Endodermal cell (in vitro differentiated cells): ENCODE measurements around the gene STUM. TPM values are rescaled to one million over a fixed set of nuclear protein-coding genes. Genes with fewer than 3 reads are reported as not detected.
"Not testable (repeated sequence)": the region's sequence is repeated elsewhere in the genome, so short reads cannot be mapped to it uniquely, and the experiment has no call there.

Experiments
- DNase-seq: peaks from one replicate; pipeline ENCODE4 v3.0.0-alpha.2; 2017
- H3K27ac ChIP-seq: 2 replicates; pipeline ENCODE4 v1.5.1; 2013; ENCODE audit warnings: mild to moderate bottlenecking, low read depth, low read length, moderate library complexity
- H3K27me3 ChIP-seq: 2 replicates; pipeline ENCODE4 v1.6.1; 2013; ENCODE audit warnings: mild to moderate bottlenecking, low read length, moderate library complexity; ENCODE audit not compliant: insufficient read depth, control insufficient read depth, poor library complexity, severe bottlenecking
- H3K36me3 ChIP-seq: 2 replicates; pipeline ENCODE4 v1.7.0; 2013; ENCODE audit warnings: mild to moderate bottlenecking, low read length, moderate library complexity; ENCODE audit not compliant: control insufficient read depth, insufficient read depth
- H3K4me1 ChIP-seq: one replicate; pipeline ENCODE4 v1.7.0; 2013; ENCODE audit warnings: low read length; ENCODE audit not compliant: control insufficient read depth, insufficient read depth
- H3K4me3 ChIP-seq: 2 replicates; pipeline ENCODE4 v1.5.1; 2013; ENCODE audit warnings: mild to moderate bottlenecking, low read length, moderate library complexity
- H3K9ac ChIP-seq: 2 replicates; pipeline ENCODE4 v1.6.1; 2013; ENCODE audit warnings: mild to moderate bottlenecking, low read length, moderate library complexity; ENCODE audit not compliant: poor library complexity, severe bottlenecking; ENCODE audit errors: extremely low read depth
- H3K9me3 ChIP-seq: 2 replicates; pipeline ENCODE4 v1.6.1; 2013; ENCODE audit warnings: mild to moderate bottlenecking, low read length, moderate library complexity; ENCODE audit not compliant: control insufficient read depth
- H3K27ac Mint-ChIP-seq: 2 replicates; pipeline ENCODE4 v1.8.0; 2020; ENCODE audit warnings: mixed read lengths
- H3K27me3 Mint-ChIP-seq: 2 replicates; pipeline ENCODE4 v1.8.0; 2021; ENCODE audit warnings: mild to moderate bottlenecking, mixed read lengths; ENCODE audit not compliant: insufficient read depth
- H3K36me3 Mint-ChIP-seq: 2 replicates; pipeline ENCODE4 v1.8.0; 2020; ENCODE audit warnings: low read depth, mixed read lengths
- H3K4me1 Mint-ChIP-seq: 2 replicates; pipeline ENCODE4 v1.8.0; 2020; ENCODE audit warnings: mixed read lengths
- H3K4me3 Mint-ChIP-seq: 2 replicates; pipeline ENCODE4 v1.8.0; 2020; ENCODE audit warnings: mild to moderate bottlenecking, moderate library complexity, mixed read lengths
- H3K9me3 Mint-ChIP-seq: 2 replicates; pipeline ENCODE4 v1.8.0; 2020; ENCODE audit warnings: mild to moderate bottlenecking, mixed read lengths
- WGBS, 2 experiments: methylation state at CpG; one replicate each; pipeline versions ENCODE4 v1.1.5 to v1.1.7; 2013; ENCODE audit warnings: missing lambda C conversion rate in 2 of 2, mixed read lengths in 1 of 2; ENCODE audit not compliant: insufficient coverage in 1 of 2, insufficient read length in 1 of 2; 5-methylcytosine and 5-hydroxymethylcytosine counted together
- total RNA-seq, 2 donors: library from RNA; stranded (reverse); fragmentation: NEBNext Ultra II Directional in 1 of 2; extraction: Animal tissue kit (Norgen Biotek cat#: 25700) in 1 of 2; gene quantifications; 2 replicates in 1 of 2; 3 replicates in 1 of 2; pipeline ENCODE4 v1.2.1, GENCODE V29; 2021
- TF ChIP-seq, protein P1 (sequence below): fragments of 200-600 bp; sonication (generic); conservative IDR thresholded peaks from 2 replicates; pipeline ENCODE4 v1.5.0; 2021; ENCODE audit warnings: antibody characterized with exemption, mild to moderate bottlenecking

STUM gene
- total RNA-seq, 2 donors from 2014 or later, result 0.04 to 0.20 TPM

DNA sequence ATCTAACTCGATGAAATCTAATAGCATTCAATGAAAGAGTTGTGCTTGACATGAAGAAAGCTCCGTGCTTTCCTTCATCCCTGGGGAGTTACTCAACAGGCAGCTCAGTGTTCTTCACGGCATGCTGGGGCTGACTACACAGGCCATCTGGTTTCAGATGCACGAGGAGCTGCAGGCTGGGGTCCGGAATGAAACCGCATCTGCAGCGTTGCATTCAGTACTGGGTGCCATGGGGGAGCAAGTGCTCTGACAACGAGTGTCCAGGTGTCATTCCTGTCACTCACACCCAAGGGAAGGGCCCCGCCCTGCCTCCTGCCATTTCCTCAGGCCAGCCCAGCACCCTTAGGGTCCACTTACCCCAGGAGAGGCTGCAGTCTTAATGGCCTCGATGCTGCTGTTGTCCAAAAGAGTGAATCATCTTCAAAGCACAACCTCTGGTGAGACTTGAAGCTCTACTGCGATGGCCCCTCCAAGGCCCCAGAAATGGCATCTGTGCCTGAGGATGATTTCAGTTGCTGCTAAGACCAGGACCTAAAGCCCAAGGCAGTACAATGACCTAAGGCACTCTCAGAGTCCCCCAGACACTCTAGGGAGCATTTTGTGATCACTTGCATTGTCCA lies 61.4 kb downstream of the STUM start:
- Histone ChIP-seq H3K9ac (no peak overlapping the region), H3K27me3 (no peaks in the 10 kb centered on the region), H3K4me3 (no peak overlapping the region), H3K36me3 (no peaks in the 10 kb centered on the region), H3K27ac (no peak overlapping the region), H3K4me1 (peaks cover 2% of the 10 kb centered on the region), H3K9me3 (no peaks in the 10 kb centered on the region)
- TF ChIP-seq, protein P1, sequence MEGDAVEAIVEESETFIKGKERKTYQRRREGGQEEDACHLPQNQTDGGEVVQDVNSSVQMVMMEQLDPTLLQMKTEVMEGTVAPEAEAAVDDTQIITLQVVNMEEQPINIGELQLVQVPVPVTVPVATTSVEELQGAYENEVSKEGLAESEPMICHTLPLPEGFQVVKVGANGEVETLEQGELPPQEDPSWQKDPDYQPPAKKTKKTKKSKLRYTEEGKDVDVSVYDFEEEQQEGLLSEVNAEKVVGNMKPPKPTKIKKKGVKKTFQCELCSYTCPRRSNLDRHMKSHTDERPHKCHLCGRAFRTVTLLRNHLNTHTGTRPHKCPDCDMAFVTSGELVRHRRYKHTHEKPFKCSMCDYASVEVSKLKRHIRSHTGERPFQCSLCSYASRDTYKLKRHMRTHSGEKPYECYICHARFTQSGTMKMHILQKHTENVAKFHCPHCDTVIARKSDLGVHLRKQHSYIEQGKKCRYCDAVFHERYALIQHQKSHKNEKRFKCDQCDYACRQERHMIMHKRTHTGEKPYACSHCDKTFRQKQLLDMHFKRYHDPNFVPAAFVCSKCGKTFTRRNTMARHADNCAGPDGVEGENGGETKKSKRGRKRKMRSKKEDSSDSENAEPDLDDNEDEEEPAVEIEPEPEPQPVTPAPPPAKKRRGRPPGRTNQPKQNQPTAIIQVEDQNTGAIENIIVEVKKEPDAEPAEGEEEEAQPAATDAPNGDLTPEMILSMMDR, result no peak
- Mint-ChIP-seq H3K4me3 (no peak overlapping the region), H3K36me3 (no peaks in the 10 kb centered on the region), H3K27me3 (peaks cover 2% of the 10 kb centered on the region), H3K27ac (no peak overlapping the region), H3K4me1 (peaks cover 20% of the 10 kb centered on the region), H3K9me3 (peaks cover 3% of the 10 kb centered on the region)
- DNase-seq, result peak; percentile 39
- WGBS, 2 experiments, result 90 to 92% methylated on average over 9 to 11 of the region's 11 CpGs

DNA sequence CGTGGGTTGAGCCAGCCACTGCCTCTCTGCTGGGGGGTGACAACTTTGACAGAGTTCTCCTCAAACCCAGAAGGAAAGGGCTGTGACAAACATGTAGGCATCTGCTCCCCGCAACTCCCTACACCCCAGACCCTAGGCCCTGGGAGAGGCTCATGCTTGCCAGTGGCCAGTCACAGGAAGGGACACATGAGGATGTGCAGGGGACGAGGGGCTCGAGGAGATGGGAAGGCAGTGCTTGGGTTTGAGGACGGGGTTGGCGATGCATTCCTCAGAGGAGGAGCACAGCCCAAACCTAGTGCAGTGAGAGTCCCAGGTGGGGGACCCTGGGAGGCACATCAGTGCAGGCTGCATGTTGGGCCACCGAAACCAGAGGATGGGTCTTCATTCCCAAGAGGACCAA lies 62.1 kb downstream of the STUM start:
- Histone ChIP-seq H3K4me1 (peaks cover 2% of the 10 kb centered on the region), H3K27me3 (no peaks in the 10 kb centered on the region), H3K4me3 (no peak overlapping the region), H3K36me3 (no peaks in the 10 kb centered on the region), H3K9me3 (no peaks in the 10 kb centered on the region), H3K9ac (no peak overlapping the region), H3K27ac (no peak overlapping the region)
- Mint-ChIP-seq H3K27me3 (peaks cover 4% of the 10 kb centered on the region), H3K4me3 (no peak overlapping the region), H3K27ac (no peak overlapping the region), H3K9me3 (peaks cover 3% of the 10 kb centered on the region), H3K4me1 (peaks cover 17% of the 10 kb centered on the region), H3K36me3 (no peaks in the 10 kb centered on the region)
- DNase-seq, result peak; percentile 33
- TF ChIP-seq, protein P1, result no peak
- WGBS, 2 experiments, result 90 to 95% methylated on average over 5 to 7 of the region's 7 CpGs

DNA sequence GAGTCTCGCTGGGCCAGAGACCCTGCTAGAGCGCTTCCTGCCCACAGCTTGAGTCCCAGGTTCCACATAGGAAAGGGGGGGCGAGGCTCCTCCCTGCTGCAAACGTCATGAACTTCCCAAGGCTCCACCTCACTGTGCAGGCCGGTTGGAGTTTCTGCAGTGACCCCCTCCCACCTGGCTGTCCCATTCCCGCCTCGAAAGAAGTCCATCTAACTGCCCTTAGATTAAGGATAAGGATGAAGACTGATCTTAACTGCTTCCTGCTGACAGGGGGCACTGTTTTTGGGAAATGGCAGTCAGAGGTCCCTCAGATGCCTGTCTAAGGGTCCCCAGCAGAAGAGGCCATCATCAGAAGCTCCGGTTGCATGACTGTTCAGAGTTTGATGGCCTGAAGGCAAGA lies 62.7 kb downstream of the STUM start:
- TF ChIP-seq, protein P1, result peak; percentile 58
- Histone ChIP-seq H3K4me3 (no peak overlapping the region), H3K36me3 (no peaks in the 10 kb centered on the region), H3K27me3 (no peaks in the 10 kb centered on the region), H3K9ac (no peak overlapping the region), H3K4me1 (peaks cover 2% of the 10 kb centered on the region), H3K27ac (no peak overlapping the region), H3K9me3 (no peaks in the 10 kb centered on the region)
- no peak overlapping the region for H3K4me3 Mint-ChIP-seq
- 78 to 87% methylated on average over 7 to 8 of the region's 8 CpGs for WGBS, 2 experiments
- H3K9me3 Mint-ChIP-seq, result peaks cover 3% of the 10 kb centered on the region
- no peaks in the 10 kb centered on the region for H3K36me3 Mint-ChIP-seq
- peak; percentile 49 for DNase-seq
- H3K4me1 Mint-ChIP-seq, result peaks cover 16% of the 10 kb centered on the region
- H3K27me3 Mint-ChIP-seq, result peaks cover 6% of the 10 kb centered on the region
- H3K27ac Mint-ChIP-seq, result no peak overlapping the region

DNA sequence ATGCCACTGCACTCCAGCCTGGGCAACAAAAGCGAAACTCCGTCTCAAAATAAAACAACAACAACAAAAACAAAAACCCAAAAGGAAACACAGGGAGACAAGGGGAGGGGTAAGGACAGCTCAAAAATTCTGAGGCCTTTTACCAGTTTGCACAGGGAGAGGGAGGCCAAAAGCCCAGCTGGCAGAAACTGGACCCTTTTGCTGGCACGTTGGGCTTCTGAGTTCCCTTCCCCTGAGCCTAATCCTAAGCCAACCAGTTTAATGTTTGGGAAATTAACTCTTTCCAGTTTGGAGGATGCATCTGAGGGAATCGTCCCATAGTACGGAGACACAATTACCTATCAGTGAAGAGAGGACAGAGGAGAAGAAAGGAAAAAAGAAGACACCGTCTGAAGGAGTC lies 63.4 kb downstream of the STUM start:
- not testable (repeated sequence) for H3K27ac ChIP-seq, H3K27ac Mint-ChIP-seq, H3K4me3 Mint-ChIP-seq, H3K4me3 ChIP-seq, H3K36me3 ChIP-seq, H3K36me3 Mint-ChIP-seq, H3K9me3 ChIP-seq, H3K27me3 ChIP-seq, H3K9me3 Mint-ChIP-seq, H3K4me1 ChIP-seq, H3K9ac ChIP-seq
- 83% methylated on average over 6 of the region's 6 CpGs; no CpG with 5 or more reads in 1 of the 2 experiments for WGBS, 2 experiments
- Mint-ChIP-seq H3K27me3 (peaks cover 13% of the 10 kb centered on the region), H3K4me1 (peaks cover 11% of the 10 kb centered on the region)
- peak; percentile 7 for DNase-seq
